Neural cell (in vitro differentiated cells): Measurements from ENCODE around the gene MOBP. TPM values are rescaled to one million over a fixed set of nuclear protein-coding genes. Genes with fewer than 3 reads are reported as not detected.

ENCODE experiments used
- H2AFZ ChIP-seq: fragments of 200-600, 300-800 bp; sonication (generic), shearing (Covaris generic); 2 replicates; pipeline ENCODE4 v1.6.0; 2014; ENCODE audit warnings: low read depth, mild to moderate bottlenecking, antibody characterized with exemption, low read length, moderate library complexity
- H3F3A ChIP-seq: fragments of 200-600 bp; shearing (Covaris generic); 2 replicates; pipeline ENCODE4 v1.6.1; 2016; ENCODE audit warnings: mild to moderate bottlenecking, moderate library complexity, mixed read lengths, antibody characterized with exemption, low read length; ENCODE audit not compliant: insufficient read depth, poor library complexity, severe bottlenecking
- H3K27ac ChIP-seq: fragments of 200-600, 300-800 bp; sonication (generic), shearing (Covaris generic); 2 replicates; pipeline ENCODE4 v1.5.1; 2014; ENCODE audit warnings: mild to moderate bottlenecking, low read length, moderate library complexity
- H3K27me3 ChIP-seq: fragments of 300-800, 200-600 bp; sonication (generic), shearing (Covaris generic); 2 replicates; pipeline ENCODE4 v1.6.0; 2014; ENCODE audit warnings: mild to moderate bottlenecking, low read depth, low read length, moderate library complexity; ENCODE audit not compliant: insufficient read depth
- H3K36me3 ChIP-seq: fragments of 300-800, 200-600 bp; sonication (generic), shearing (Covaris generic); 2 replicates; pipeline ENCODE4 v1.5.1; 2014; ENCODE audit warnings: mild to moderate bottlenecking, antibody characterized with exemption, low read length, moderate library complexity; ENCODE audit not compliant: insufficient read depth
- H3K4me2 ChIP-seq: fragments of 300-800, 200-600 bp; sonication (generic), shearing (Covaris generic); 2 replicates; pipeline ENCODE4 v1.6.0; 2014; ENCODE audit warnings: mild to moderate bottlenecking, low read length
- H3K4me3 ChIP-seq: fragments of 300-800, 200-600 bp; sonication (generic), shearing (Covaris generic); 2 replicates; pipeline ENCODE4 v1.5.1; 2014; ENCODE audit warnings: mild to moderate bottlenecking, low read length, moderate library complexity
- H3K79me2 ChIP-seq: fragments of 200-600 bp; shearing (Covaris generic); replicated peaks from 2 replicates; pipeline ENCODE4 v1.6.0; 2014; ENCODE audit warnings: mild to moderate bottlenecking, low read length, moderate library complexity; ENCODE audit not compliant: insufficient read depth
- H3K9ac ChIP-seq: fragments of 300-800, 200-600 bp; sonication (generic), shearing (Covaris generic); 2 replicates; pipeline ENCODE4 v1.6.1; 2016; ENCODE audit warnings: mild to moderate bottlenecking, low read length, mixed read lengths
- H3K9me2 ChIP-seq: fragments of 200-600 bp; shearing (Covaris generic); 2 replicates; pipeline ENCODE4 v1.6.1; 2016; ENCODE audit warnings: mild to moderate bottlenecking, low read length, mixed read lengths; ENCODE audit not compliant: insufficient read depth
- H3K9me3 ChIP-seq: fragments of 200-600, 300-800 bp; sonication (generic), shearing (Covaris generic); 2 replicates; pipeline ENCODE4 v1.6.1; 2016; ENCODE audit warnings: mild to moderate bottlenecking, mixed run types, low read length, moderate library complexity, mixed read lengths
- H4K20me1 ChIP-seq: fragments of 200-600 bp; shearing (Covaris generic); 2 replicates; pipeline ENCODE4 v1.6.1; 2016; ENCODE audit warnings: mild to moderate bottlenecking, mixed run types; ENCODE audit not compliant: insufficient read depth
- EP300 ChIP-seq: fragments of 450-650 bp; conservative IDR thresholded peaks from 2 replicates; pipeline ENCODE4 v1.6.1; 2014; ENCODE audit warnings: antibody characterized with exemption, mild to moderate bottlenecking, moderate library complexity; ENCODE audit not compliant: poor library complexity, severe bottlenecking
- EZH2 ChIP-seq: fragments of 200-600, 300-800 bp; shearing (Covaris generic), sonication (generic); IDR thresholded peaks from 2 replicates; pipeline ENCODE4 v1.6.1; 2014; ENCODE audit warnings: antibody characterized with exemption, low read length, borderline replicate concordance, mild to moderate bottlenecking; ENCODE audit not compliant: insufficient read depth, poor library complexity, severe bottlenecking
- MXI1 ChIP-seq: fragments of 450-650 bp; conservative IDR thresholded peaks from 2 replicates; pipeline ENCODE4 v1.6.1; 2014; ENCODE audit warnings: antibody characterized with exemption, mild to moderate bottlenecking; ENCODE audit not compliant: poor library complexity, severe bottlenecking
- POLR2AphosphoS5 ChIP-seq: IDR thresholded peaks from 2 replicates; pipeline ENCODE4 v1.6.1; 2012
- RAD21 ChIP-seq: fragments of 450-650 bp; conservative IDR thresholded peaks from 2 replicates; pipeline ENCODE4 v1.6.1; 2014; ENCODE audit warnings: antibody characterized with exemption, mild to moderate bottlenecking, moderate library complexity
- SMC3 ChIP-seq: fragments of 450-650 bp; conservative IDR thresholded peaks from 2 replicates; pipeline ENCODE4 v1.6.1; 2014; ENCODE audit warnings: antibody characterized with exemption, mild to moderate bottlenecking, moderate library complexity; ENCODE audit not compliant: poor library complexity
- TAF1 ChIP-seq: IDR thresholded peaks from 2 replicates; pipeline ENCODE4 v1.6.1; 2012; ENCODE audit warnings: low read depth
- polyA plus RNA-seq: library from polyadenylated mRNA; depleted of rRNA; stranded (reverse); fragments of >200 nt; gene quantifications from 2 replicates; pipeline ENCODE4 v1.2.3, GENCODE V29; 2014
- TF ChIP-seq, protein P1 (sequence below): IDR thresholded peaks from 2 replicates; pipeline ENCODE4 v1.6.1; 2012; ENCODE audit warnings: borderline replicate concordance
- TF ChIP-seq, protein P2 (sequence below): fragments of 450-650 bp; IDR thresholded peaks from 2 replicates; pipeline ENCODE4 v1.5.1; 2014; ENCODE audit warnings: antibody characterized with exemption, mild to moderate bottlenecking, moderate library complexity; ENCODE audit not compliant: poor library complexity, severe bottlenecking

MOBP gene
- polyA plus RNA-seq, 1 donor from 2014 or later = not detected

DNA sequence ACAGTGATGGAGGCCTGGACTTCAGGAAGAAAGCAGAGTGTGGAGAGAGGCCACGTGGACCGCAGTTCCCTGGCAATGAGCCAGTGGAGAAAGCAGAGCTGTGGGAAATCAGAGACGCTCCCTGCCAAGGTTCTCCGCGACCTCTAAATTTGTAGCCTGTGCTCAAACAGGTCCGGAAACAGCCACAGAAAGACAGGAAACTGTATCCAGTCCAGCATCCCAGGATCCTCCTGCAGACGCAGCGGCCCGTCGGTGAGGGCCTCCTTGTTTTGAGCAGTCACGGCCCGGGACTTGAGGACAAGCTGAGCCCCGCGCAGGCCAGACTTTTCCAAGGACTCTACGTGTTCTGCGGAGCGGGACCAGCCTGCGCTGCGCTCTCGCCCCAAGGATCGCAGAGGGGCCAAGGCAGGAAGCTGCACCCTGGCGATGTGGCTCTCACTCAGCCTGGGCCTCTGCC is 38.7 kb upstream of the MOBP start:
- H3K9ac ChIP-seq = no peak overlapping the region
- no peaks in the 10 kb centered on the region for H3K27me3 ChIP-seq
- TF ChIP-seq, protein P1, sequence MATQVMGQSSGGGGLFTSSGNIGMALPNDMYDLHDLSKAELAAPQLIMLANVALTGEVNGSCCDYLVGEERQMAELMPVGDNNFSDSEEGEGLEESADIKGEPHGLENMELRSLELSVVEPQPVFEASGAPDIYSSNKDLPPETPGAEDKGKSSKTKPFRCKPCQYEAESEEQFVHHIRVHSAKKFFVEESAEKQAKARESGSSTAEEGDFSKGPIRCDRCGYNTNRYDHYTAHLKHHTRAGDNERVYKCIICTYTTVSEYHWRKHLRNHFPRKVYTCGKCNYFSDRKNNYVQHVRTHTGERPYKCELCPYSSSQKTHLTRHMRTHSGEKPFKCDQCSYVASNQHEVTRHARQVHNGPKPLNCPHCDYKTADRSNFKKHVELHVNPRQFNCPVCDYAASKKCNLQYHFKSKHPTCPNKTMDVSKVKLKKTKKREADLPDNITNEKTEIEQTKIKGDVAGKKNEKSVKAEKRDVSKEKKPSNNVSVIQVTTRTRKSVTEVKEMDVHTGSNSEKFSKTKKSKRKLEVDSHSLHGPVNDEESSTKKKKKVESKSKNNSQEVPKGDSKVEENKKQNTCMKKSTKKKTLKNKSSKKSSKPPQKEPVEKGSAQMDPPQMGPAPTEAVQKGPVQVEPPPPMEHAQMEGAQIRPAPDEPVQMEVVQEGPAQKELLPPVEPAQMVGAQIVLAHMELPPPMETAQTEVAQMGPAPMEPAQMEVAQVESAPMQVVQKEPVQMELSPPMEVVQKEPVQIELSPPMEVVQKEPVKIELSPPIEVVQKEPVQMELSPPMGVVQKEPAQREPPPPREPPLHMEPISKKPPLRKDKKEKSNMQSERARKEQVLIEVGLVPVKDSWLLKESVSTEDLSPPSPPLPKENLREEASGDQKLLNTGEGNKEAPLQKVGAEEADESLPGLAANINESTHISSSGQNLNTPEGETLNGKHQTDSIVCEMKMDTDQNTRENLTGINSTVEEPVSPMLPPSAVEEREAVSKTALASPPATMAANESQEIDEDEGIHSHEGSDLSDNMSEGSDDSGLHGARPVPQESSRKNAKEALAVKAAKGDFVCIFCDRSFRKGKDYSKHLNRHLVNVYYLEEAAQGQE = no peak
- TF ChIP-seq, protein P2, sequence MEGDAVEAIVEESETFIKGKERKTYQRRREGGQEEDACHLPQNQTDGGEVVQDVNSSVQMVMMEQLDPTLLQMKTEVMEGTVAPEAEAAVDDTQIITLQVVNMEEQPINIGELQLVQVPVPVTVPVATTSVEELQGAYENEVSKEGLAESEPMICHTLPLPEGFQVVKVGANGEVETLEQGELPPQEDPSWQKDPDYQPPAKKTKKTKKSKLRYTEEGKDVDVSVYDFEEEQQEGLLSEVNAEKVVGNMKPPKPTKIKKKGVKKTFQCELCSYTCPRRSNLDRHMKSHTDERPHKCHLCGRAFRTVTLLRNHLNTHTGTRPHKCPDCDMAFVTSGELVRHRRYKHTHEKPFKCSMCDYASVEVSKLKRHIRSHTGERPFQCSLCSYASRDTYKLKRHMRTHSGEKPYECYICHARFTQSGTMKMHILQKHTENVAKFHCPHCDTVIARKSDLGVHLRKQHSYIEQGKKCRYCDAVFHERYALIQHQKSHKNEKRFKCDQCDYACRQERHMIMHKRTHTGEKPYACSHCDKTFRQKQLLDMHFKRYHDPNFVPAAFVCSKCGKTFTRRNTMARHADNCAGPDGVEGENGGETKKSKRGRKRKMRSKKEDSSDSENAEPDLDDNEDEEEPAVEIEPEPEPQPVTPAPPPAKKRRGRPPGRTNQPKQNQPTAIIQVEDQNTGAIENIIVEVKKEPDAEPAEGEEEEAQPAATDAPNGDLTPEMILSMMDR = no peak
- TF ChIP-seq MXI1 (no peak), SMC3 (no peak), EZH2 (no peak), EP300 (no peak), RAD21 (no peak), POLR2AphosphoS5 (no peak), TAF1 (no peak)
- H3K27ac ChIP-seq = no peak overlapping the region
- no peaks in the 10 kb centered on the region for H3K36me3 ChIP-seq
- H3K4me3 ChIP-seq = no peak overlapping the region
- H4K20me1 ChIP-seq = no peaks in the 10 kb centered on the region
- H3K9me3 ChIP-seq = no peaks in the 10 kb centered on the region
- no peak overlapping the region for H2AFZ ChIP-seq
- H3K9me2 ChIP-seq = no peaks in the 10 kb centered on the region
- H3K4me2 ChIP-seq = no peak overlapping the region
- H3K79me2 ChIP-seq = no peaks in the 10 kb centered on the region
- no peaks in the 10 kb centered on the region for H3F3A ChIP-seq

DNA sequence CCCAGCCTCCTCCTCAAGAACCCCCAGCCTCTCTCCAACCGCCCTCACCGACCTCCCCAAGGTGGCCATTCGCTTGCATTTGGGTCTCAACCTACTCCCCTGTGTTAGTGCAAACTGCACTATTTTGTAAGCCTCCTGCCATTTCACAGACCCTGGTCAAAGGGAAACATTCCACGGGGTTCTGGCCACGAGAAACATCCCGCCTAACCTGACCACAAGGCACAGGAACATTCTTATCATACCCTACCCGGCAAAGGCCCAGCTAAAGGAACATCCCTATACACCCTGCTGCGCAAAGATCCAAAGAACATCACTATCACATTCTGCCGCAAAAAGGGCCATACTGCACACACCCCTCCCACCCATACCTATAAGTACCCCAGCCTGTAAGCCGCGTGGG is 38.0 kb upstream of the MOBP start:
- Histone ChIP-seq H3K9ac (no peak overlapping the region), H4K20me1 (no peaks in the 10 kb centered on the region), H3F3A (no peaks in the 10 kb centered on the region), H2AFZ (no peak overlapping the region), H3K27me3 (no peaks in the 10 kb centered on the region), H3K4me2 (no peak overlapping the region), H3K79me2 (no peaks in the 10 kb centered on the region), H3K36me3 (no peaks in the 10 kb centered on the region), H3K9me2 (no peaks in the 10 kb centered on the region), H3K27ac (no peak overlapping the region), H3K4me3 (no peak overlapping the region), H3K9me3 (no peaks in the 10 kb centered on the region)
- TF ChIP-seq TAF1 = no peak
- TF ChIP-seq, protein P2 = no peak
- TF ChIP-seq EZH2 = no peak
- TF ChIP-seq MXI1 = no peak
- no peak for TF ChIP-seq EP300
- TF ChIP-seq, protein P1 = no peak
- TF ChIP-seq POLR2AphosphoS5 = no peak
- no peak for TF ChIP-seq SMC3
- TF ChIP-seq RAD21 = no peak
